GM12872 (cell line): ENCODE results near the gene NRK.

Experiments
- CTCF ChIP-seq: IDR thresholded peaks from 3 replicates; pipeline ENCODE4 v1.5.1; 2011; ENCODE audit warnings: low read depth, mild to moderate bottlenecking, low read length, moderate library complexity; ENCODE audit not compliant: insufficient read depth

The NRK gene

GRCh38 chrX:105822138-105823091 lies at the start of gene NRK:
TSS of gene NRK (plus strand) at chrX:105822539. CDS start at chrX:105822846, 307 bp downstream.
- no peak for TF ChIP-seq CTCF

GRCh38 chrX:105773801-105774200 lies 48.5 kb upstream of the NRK start:
- no peak for TF ChIP-seq CTCF

GRCh38 chrX:105775679-105776078 lies 46.7 kb upstream of the NRK start:
- no peak for TF ChIP-seq CTCF

- TF ChIP-seq CTCF, result no peak
Measured at GRCh38 chrX:105781804-105782203, 40.5 kb upstream of the NRK start.

GRCh38 chrX:105803891-105804290 lies 18.4 kb upstream of the NRK start:
- no peak for TF ChIP-seq CTCF

- TF ChIP-seq CTCF, result no peak
Measured at GRCh38 chrX:105816517-105816916, 5.8 kb upstream of the NRK start.

- TF ChIP-seq CTCF, result no peak
Measured at GRCh38 chrX:105820247-105820646, 2.1 kb upstream of the NRK start.
